T-helper 1 cell (primary cell): Measurements from ENCODE around the gene AURKB.
"Not testable (repeated sequence)": the region's sequence is repeated elsewhere in the genome, so short reads cannot be mapped to it uniquely, and the experiment has no call there.

ENCODE experiments used
- DNase-seq, 5 donors: peaks; one replicate each; pipeline ENCODE4 v3.0.0-alpha.2; 2012 to 2020
- total RNA-seq, 4 donors: gene quantifications; one replicate each; lab custom pipeline; 2026; lab: John Stamatoyannopoulos, UW

Gene AURKB
- total RNA-seq: 0.54 to 1.7 (median 1.1) reads per million in 4 donors

DNA sequence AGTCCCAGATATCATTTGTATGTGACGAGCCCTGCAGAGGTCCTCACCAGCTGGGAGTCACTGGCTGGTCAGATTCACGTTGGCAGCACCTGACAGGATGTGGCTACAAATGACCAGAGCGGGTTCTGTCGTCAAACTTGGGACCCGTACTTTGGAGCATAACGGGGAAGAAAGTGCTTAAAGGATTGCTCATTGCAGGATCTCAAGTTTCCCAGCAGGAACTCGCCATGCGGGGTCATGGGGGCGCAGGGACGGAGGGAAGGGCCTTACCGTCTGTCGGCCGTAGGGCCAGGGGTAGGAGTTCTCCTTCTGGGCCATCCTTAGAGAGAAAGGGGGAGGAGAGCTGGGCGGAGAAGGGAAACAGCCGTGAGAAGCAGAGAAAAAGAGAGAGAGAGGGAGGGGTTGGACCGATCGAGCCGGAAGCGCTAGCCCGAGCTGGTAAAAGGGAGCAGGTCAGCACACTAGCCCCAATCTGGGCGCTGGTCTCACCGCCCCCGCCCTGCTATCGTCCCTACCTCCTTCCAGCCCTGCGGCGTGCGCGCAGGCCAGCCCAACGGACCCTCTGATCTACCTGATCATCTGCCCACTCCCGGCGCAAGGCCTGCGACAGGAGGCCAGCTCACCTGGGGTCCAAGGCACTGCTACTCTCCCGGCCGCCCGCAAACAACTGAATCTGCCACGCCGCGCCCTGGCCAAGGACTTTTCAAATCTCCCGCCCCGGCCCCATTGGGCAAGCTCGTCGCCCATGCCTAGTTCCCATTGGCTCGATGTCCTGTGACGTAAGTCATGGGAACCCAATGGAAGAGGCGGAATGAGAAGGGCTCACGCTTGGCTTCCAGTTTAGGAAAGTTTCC is at the start of gene AURKB:
Gene AURKB, minus strand, starts transcription at position 669 of the 854 bp plus-strand sequence. Its CDS starts 351 bp downstream, at position 318.
- DNase-seq: peak; percentile 87 to 95 (median 92)

DNA sequence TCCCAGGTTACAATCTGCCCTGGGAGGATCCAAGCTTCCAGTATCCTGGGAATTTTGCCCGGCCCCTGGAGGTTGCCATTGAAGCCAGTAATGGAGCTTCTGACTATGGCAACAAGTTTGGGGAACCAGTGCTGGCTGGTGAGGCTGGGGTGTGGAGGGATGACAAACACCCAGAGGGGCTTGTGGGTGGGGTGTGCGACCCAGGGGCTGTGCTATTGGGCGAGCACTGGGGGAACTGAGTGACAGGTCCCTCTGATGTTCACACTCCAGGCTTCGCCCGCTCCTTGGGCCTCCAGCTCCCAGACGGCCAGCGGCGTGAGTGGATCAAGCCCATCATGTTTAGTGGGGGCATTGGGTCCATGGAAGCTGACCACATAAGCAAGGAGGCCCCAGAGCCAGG is 47.4 kb upstream of the AURKB start:
- DNase-seq: no peak

DNA sequence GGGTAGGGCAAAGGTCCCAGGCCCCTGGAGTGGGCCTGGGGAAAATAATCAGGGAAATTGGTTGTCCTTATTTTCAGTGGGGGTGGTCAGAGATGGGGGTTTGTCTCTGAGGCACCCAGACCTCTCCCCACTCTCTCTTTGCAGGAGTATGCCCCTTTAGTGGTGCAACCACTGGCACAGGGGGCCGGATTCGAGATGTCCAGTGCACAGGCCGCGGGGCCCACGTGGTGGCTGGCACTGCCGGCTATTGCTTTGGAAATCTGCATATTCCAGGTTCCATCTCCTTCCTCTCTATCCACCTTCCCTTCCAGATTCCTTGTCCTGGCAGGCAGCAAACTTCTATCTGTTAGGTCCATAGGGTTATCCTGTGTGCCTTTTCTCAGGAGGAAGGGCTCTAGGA is 46.3 kb upstream of the AURKB start:
- no peak for DNase-seq

- no peak for DNase-seq
These were observed 45.9 kb upstream of the AURKB start for GRCh38 chr17:8256291-8256690.

- no peak for DNase-seq
These were observed 45.1 kb upstream of the AURKB start for GRCh38 chr17:8255499-8255898.

- no peak for DNase-seq
These were observed 44.5 kb upstream of the AURKB start for GRCh38 chr17:8254881-8255280.

GRCh38 chr17:8253801-8254200 is 43.4 kb upstream of the AURKB start:
- DNase-seq: no peak

DNA sequence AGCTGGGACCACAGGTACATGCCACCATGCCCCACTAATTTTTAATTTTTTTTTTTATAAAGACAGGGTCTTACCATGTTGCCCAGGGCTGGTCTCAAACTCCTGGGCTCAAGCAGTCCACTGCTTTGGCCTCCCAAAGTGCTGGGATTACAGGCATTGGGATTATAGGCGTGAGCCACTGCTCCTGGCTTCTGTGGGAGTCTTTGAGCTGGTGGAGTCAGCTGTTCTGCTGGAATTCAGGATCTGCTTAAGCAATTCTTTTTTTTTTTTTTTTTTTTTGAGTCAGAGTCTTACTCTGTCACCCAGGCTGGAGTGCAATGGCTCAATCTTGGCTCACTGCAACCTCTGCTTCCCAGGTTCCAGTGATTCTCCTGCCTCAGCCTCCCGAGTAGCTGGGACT is 41.0 kb upstream of the AURKB start:
- not testable (repeated sequence) for DNase-seq

DNA sequence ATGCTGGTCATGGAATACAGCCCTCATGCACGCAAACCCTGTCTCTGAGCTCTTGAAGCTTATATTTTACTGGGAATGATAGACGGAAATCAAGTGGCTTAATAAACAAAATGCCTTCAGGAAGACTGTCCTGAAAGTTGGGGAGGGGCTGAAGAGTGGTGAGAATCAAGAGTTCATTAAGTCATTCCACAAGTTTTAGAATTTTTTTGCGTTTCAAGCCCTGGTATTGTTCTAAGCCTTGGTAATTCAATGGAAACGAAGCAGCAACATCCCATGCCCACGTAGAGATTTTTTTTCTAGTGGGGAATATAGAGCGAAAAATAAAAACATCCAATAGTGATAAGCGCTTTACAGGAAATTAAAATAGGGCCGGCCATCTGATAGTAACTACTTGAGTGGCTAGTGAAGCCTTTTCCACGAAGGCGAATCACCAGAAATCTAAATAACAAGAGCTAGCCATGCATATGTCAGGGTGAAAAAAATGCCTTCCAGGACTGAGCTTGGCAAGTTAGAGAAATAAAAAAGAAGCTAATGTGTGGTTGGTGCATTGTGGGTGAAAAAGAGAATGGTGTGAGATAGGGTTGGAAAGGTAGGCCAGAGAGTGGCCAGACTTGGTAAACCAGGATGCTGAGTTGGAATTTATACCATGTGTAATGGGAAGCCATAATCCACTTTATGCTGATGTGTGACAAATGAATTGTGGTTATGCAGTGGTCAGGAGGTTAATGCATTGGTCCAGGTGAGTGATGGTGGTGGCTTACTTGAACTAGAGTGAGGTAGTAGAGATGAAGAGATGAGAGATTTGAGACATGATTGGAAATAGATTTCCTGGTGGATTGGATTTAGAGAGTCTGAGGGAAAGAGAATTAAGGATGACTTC is 39.5 kb upstream of the AURKB start:
- no peak for DNase-seq

DNA sequence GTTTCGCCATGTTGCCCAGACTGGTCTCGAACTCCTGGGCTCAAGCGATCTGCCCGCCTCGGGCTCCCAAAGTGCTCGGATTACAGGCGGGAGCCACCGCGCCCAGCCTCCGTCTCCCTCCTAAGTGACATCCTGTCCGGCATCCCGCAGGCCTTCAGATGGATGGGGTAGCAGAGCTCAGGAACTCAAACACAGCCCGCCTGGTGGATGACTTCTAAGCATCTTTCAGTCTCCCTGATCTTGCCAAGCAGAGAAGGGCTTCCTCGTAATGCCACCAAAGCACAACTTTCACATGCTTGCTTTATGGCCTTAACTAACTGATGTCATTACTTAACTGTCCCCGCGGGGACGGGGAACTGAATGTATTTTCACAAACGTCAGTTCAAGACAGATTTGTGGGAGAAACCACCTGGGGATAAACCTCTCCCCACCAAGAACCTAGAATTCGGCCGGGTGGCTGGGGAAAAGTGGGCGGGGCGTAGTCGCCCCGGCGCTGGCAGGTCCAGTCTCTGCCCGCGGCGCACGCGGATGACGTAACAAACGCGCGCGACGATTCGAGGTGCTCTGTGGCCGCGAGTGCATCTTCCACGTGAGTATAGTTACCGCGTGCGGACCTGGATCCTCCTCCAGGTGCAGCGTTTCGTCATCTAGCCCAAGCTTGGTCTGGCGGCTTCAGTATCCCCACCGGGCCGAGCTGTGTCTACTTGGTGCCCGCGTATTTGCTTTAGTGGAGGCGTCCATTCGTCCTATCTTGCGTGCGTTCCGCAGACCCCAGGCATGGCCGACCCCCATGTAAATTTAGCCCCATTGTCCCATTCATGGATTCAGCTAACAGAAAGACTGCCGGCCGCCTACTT is 38.6 kb upstream of the AURKB start, which contains the start of gene PFAS:
Gene PFAS, plus strand, starts transcription at position 539 of the 857 bp plus-strand sequence. CDS start 4,649 bp downstream, outside the sequence.
- DNase-seq: peak; percentile 89 to 95 (median 94)

DNA sequence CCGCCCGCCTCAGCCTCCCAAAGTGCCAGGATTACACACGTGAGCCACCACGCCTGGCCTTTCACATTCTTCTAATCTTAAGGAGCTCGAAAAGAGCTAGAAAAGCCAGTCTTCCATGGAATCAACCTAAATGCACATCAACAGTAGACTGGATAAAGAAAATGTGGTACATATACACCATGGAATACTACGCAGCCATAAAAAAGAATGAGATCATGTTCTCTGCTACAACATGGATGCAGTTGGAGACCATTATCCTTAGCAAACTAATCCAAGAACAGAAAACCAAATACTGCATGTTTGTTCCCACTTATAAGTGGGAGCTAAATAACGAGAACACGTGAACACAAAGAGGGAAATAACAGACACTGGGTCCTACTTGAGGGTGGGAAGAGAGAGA is 34.4 kb upstream of the AURKB start:
- DNase-seq: no peak

DNA sequence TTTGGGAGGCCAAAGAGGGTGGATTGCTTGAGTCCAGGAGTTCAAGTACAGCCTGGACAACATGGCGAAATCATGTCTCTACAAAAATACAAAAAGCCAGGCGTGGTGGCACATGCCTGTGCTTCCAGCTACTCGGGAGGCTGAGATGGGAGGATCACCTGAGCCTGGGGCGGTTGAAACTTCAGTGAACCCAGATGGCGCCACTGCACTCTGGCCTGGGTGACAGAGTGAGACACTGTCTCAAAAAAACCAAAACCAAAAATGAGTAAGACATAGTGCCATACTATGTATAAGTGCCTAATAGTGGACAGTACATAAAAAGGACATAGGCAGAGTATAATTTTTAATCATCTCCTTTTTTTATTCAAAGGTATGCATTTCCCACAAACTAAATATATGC is 33.5 kb upstream of the AURKB start:
- peak in 1 of 5 donors; percentile 21 for DNase-seq

DNA sequence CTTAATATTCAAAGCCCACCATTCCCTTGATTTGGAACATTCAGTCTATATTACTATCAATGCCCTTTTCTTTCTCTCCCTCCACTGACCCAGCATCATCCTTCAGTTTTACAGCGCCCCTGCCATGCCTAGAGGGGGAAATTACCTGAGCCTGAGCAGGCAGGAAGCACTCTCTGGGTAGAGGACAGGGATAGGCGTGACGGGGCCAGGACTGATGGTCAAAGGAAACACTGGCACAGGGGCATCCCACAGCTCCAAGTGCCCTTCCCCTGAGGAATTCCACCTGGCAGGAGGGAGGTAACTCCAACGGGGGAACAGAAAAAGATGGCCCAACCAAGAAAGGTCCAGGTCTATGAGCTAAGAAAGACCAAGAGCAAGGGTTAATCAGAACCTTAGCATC is 27.5 kb upstream of the AURKB start:
- DNase-seq: no peak

- DNase-seq: no peak
These were observed 26.8 kb upstream of the AURKB start for GRCh38 chr17:8237175-8237574.

DNA sequence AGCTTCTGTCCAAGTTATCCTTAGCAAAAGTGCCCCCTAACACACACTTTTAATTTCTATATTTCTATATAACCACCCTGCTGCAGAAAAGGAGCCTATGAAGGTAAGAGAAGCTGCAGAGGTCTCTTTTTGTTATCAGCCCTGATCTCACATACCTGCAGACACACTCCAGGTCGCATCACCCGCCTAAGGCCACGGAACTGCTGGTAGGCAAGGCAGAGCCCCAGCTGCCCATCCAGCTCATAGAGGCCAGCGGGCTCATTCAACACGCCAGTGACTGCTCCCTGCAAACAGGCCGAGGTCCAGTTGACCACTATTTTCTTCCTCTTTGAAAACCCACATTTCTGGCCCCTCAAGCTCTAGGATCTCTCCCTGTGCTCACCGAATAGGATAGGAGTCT is 25.3 kb upstream of the AURKB start:
- DNase-seq: no peak

GRCh38 chr17:8234361-8235270 is 24.2 kb upstream of the AURKB start:
- no peak for DNase-seq

DNA sequence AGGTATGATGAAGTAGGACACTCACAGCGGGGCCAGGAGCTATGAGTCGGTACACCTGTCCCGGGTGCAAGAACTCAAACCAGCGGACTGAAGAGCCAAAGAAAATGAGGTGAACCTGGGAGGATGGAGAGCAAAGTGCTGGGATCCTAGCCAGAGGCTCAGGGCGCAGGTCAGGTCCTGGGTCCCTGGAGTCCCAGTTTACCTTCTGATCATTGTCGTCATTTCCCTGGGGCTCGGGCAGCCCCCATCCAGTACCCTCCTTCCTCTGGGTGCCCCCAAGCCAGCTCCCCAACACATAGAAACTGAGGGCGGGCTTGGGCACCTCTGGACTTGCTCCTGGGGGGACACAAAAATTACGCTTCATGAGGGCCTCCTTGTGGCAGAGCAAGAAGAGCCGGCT is 21.3 kb upstream of the AURKB start:
- DNase-seq: no peak

GRCh38 chr17:8227238-8227581 is 16.8 kb upstream of the AURKB start:
- no peak for DNase-seq

DNA sequence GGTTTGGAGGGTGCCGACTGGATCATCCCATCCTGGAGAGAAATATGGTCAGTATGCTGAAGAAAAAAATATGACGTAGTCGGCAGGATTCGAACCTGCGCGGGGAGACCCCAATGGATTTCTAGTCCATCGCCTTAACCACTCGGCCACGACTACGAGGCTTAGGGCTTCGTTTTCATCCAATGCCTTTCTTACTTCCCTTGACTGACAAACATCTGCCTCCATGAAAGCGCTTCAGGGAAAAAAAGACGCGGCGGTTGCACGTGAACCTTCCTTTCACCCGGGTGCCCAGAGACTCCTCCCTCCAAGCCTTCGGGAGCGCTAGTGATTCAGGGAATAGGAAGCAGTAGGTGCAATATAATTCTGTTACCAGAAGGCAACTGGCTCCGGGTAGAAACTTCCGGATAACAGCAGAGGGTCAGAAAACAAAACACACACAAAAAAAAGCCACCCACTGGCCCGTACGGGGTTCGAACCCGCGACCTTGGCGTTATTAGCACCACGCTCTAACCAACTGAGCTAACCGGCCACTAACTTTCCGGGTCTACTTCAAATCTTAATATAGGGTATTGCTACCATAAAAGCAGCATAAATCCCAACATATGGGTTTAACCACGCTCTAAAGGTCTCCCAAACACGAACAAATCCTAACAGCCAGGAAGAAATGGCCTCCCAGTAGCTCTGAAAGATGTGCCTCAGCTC is 16.3 kb upstream of the AURKB start:
- DNase-seq: peak in 1 of 5 donors; percentile 58

DNA sequence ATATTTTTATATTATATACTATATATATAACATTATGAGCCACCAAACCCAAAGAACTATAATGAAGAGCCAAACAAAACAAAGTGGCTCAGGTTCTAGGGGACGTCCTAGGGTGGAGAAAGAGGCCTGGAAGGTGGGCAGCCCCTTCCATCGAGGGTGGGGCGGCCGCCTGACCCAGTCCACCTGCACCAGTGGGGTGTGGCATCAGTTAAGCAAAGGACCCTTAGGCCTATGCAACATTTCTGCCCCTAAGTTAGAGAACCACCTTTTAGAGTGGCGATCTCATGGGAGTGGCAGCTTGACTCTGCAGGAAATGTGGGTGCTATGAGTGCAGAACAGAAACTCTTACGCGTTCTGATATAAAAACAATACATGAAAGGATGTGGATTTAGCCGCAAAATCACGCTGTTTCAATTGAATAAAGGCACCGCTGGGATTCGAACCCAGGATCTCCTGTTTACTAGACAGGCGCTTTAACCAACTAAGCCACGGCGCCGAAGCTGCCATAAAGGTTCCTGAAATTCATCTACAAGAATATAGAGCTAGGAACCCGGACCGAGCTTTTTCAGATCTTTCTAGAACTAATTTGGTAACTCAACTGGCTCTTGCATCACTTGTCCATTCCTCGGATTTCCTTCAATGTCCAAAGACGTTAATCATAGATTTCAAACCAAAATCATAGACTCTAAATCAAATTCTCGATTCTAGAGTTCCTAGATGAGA is 15.6 kb upstream of the AURKB start:
- DNase-seq: peak in 4 of 5 donors; percentile 33 to 83 (median 59)
